Smooth muscle cell (in vitro differentiated cells): ENCODE measurements around the gene PTDSS2. TPM values are rescaled to one million over a fixed set of nuclear protein-coding genes. Genes with fewer than 3 reads are reported as not detected.
A peak's percentile ranks its signal among the peaks of the same experiment; 100 is the strongest.

Experiments
- DNase-seq: peaks from one replicate; lab custom pipeline; 2025; ENCODE audit not compliant: unreplicated experiment; lab: John Stamatoyannopoulos, UW
- H2AFZ ChIP-seq: fragments of 200-600 bp; sonication (generic); 2 replicates; pipeline ENCODE4 v1.6.0; 2016; ENCODE audit warnings: antibody characterized with exemption, low read depth, mild to moderate bottlenecking
- H3F3A ChIP-seq: fragments of 200-600 bp; sonication (generic); 2 replicates; pipeline ENCODE4 v1.6.0; 2017; ENCODE audit warnings: antibody characterized with exemption, low read depth
- H3K27ac ChIP-seq: fragments of 200-600 bp; sonication (generic); 2 replicates; pipeline ENCODE4 v1.5.1; 2016; ENCODE audit warnings: low read depth, mild to moderate bottlenecking
- H3K27me3 ChIP-seq: fragments of 200-600 bp; sonication (generic); 2 replicates; pipeline ENCODE4 v1.6.1; 2016; ENCODE audit warnings: low read depth, mild to moderate bottlenecking
- H3K36me3 ChIP-seq: fragments of 200-600 bp; sonication (generic); 2 replicates; pipeline ENCODE4 v1.5.1; 2016; ENCODE audit warnings: low read depth
- H3K4me1 ChIP-seq: fragments of 200-600 bp; sonication (generic); 2 replicates; pipeline ENCODE4 v1.5.1; 2016; ENCODE audit warnings: low read depth
- H3K4me2 ChIP-seq: fragments of 200-600 bp; sonication (generic); 2 replicates; pipeline ENCODE4 v1.6.0; 2016; ENCODE audit warnings: mild to moderate bottlenecking
- H3K4me3 ChIP-seq: fragments of 200-600 bp; sonication (generic); 2 replicates; pipeline ENCODE4 v1.5.1; 2016; ENCODE audit warnings: mild to moderate bottlenecking
- H3K79me2 ChIP-seq: fragments of 200-600 bp; sonication (generic); 2 replicates; pipeline ENCODE4 v1.6.0; 2016; ENCODE audit warnings: low read depth, mild to moderate bottlenecking
- H3K9ac ChIP-seq: fragments of 200-600 bp; sonication (generic); 2 replicates; pipeline ENCODE4 v1.6.0; 2016; ENCODE audit warnings: low read depth
- H3K9me3 ChIP-seq: fragments of 200-600 bp; sonication (generic); replicated peaks from 2 replicates; pipeline ENCODE4 v1.5.1; 2016; ENCODE audit warnings: low read depth
- H4K20me1 ChIP-seq: fragments of 200-600 bp; sonication (generic); 2 replicates; pipeline ENCODE4 v1.6.0; 2016; ENCODE audit warnings: low read depth
- CTCF ChIP-seq: fragments of 200-600 bp; sonication (generic); IDR thresholded peaks from 2 replicates; pipeline ENCODE4 v1.5.1; 2017; ENCODE audit warnings: borderline replicate concordance, mild to moderate bottlenecking, antibody characterized with exemption; ENCODE audit not compliant: insufficient read depth, poor library complexity, severe bottlenecking
- WGBS: methylation state at CpG from one replicate; pipeline ENCODE4 v1.1.7; 2016; ENCODE audit warnings: low lambda C conversion rate; 5-methylcytosine and 5-hydroxymethylcytosine counted together
- polyA plus RNA-seq: library from polyadenylated mRNA; unstranded; fragments of >200 nt; fragmentation: Nextera tagmentation; extraction: Ambion mirVana; gene quantifications from 2 replicates; pipeline ENCODE4 v1.2.1, GENCODE V29; 2016
- total RNA-seq: library from RNA; depleted of rRNA; stranded (reverse); fragments of >200 nt; gene quantifications from 2 replicates; pipeline ENCODE4 v1.2.3, GENCODE V29; 2014

PTDSS2 gene
- total and polyA plus RNA-seq, 2 experiments from 2014 or later: 15.2 to 25.2 TPM

- no peak overlapping the region for H3K27ac ChIP-seq
- H3F3A ChIP-seq: no peaks in the 10 kb centered on the region
- peaks cover under 1% of the 10 kb centered on the region for H3K4me1 ChIP-seq
- H3K27me3 ChIP-seq: no peaks in the 10 kb centered on the region
- no peak overlapping the region for H3K4me2 ChIP-seq
- 85% methylated on average over 7 of the region's 7 CpGs for WGBS
- H3K36me3 ChIP-seq: no peaks in the 10 kb centered on the region
- no peak for TF ChIP-seq CTCF
- peaks cover 69% of the 10 kb centered on the region for H3K79me2 ChIP-seq
- H3K9ac ChIP-seq: no peak overlapping the region
- H3K9me3 ChIP-seq: no peaks in the 10 kb centered on the region
- no peak overlapping the region for H3K4me3 ChIP-seq
- peaks cover 26% of the 10 kb centered on the region for H4K20me1 ChIP-seq
- DNase-seq: no peak
- no peak overlapping the region for H2AFZ ChIP-seq
Measured at GRCh38 chr11:456533-456932, 6.5 kb downstream of the PTDSS2 start.

- Histone ChIP-seq H3K36me3 (no peaks in the 10 kb centered on the region), H3K9ac (no peak overlapping the region), H3K4me2 (no peak overlapping the region), H3K27me3 (no peaks in the 10 kb centered on the region), H3K27ac (no peak overlapping the region), H3K4me1 (no peaks in the 10 kb centered on the region), H3K79me2 (peaks cover 67% of the 10 kb centered on the region), H4K20me1 (peaks cover 19% of the 10 kb centered on the region), H3K9me3 (no peaks in the 10 kb centered on the region), H3K4me3 (no peak overlapping the region), H2AFZ (no peak overlapping the region), H3F3A (no peaks in the 10 kb centered on the region)
- WGBS: 93% methylated on average over 23 of the region's 23 CpGs
- no peak for DNase-seq
- no peak for TF ChIP-seq CTCF
Measured at GRCh38 chr11:457111-457760, 7.2 kb downstream of the PTDSS2 start.

- peaks cover 13% of the 10 kb centered on the region for H4K20me1 ChIP-seq
- peak overlapping the region; percentile 81 for H3K27ac ChIP-seq
- H3K4me2 ChIP-seq: no peak overlapping the region
Measured at GRCh38 chr11:459511-460220, 9.6 kb downstream of the PTDSS2 start.

More at GRCh38 chr11:459511-460220, 9.6 kb downstream of the PTDSS2 start:
- Histone ChIP-seq H3K4me3 (no peak overlapping the region), H3K36me3 (no peaks in the 10 kb centered on the region), H3K9me3 (no peaks in the 10 kb centered on the region), H3K79me2 (peaks cover 46% of the 10 kb centered on the region), H3K9ac (peak overlapping the region; percentile 60), H2AFZ (no peak overlapping the region), H3K27me3 (no peaks in the 10 kb centered on the region), H3K4me1 (no peaks in the 10 kb centered on the region), H3F3A (no peaks in the 10 kb centered on the region)
- no peak for TF ChIP-seq CTCF
- DNase-seq: no peak
- 91% methylated on average over 24 of the region's 24 CpGs for WGBS
